ENCODE results near the gene AQP5.

AQP5 gene

DNA sequence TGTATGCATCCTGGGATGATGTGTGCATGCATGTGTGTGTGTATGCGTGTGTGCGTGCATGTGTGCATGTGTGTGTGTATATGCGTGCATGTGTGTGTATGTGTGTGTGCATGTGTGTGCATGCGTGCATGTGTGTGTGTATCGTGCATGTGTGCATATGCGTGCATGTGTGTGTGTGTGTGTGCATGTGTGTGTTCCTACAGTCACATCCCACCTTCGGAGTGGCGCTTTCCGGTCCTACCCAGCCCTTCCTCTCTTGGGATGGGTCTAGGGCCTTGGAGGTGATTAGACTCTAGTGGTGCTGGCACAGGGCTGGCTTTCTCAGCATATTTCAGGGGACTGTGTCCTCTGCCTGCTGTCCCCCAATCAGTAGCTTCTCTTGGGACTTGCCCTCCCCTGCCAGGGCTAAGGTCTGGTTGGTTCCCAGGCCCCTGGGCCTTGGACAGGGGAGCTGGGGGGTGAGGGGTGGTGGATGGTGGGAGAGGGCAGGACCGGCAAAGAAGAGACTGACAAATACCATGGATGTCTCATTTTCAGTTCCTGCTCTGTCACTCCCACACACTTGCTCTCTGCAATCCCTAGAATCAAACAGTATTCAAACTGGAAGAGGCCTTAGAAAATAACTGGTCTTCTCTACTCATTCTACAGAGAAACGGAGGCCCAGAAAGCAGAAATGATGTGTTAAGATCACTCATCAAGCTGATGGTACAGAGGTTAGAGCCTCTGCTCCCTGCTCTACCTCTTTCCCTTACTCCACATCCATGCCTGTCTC lies 36.1 kb upstream of the AQP5 start:
- H3K9me3 Mint-ChIP-seq, result no peaks in the 10 kb centered on the region
- DNase-seq, result no peak
- no peak overlapping the region for H3K4me3 Mint-ChIP-seq
- no peak for ATAC-seq
- no peak overlapping the region for H3K27ac Mint-ChIP-seq
- no peaks in the 10 kb centered on the region for H3K4me1 Mint-ChIP-seq
- H3K27me3 Mint-ChIP-seq, result peaks cover 11% of the 10 kb centered on the region

DNA sequence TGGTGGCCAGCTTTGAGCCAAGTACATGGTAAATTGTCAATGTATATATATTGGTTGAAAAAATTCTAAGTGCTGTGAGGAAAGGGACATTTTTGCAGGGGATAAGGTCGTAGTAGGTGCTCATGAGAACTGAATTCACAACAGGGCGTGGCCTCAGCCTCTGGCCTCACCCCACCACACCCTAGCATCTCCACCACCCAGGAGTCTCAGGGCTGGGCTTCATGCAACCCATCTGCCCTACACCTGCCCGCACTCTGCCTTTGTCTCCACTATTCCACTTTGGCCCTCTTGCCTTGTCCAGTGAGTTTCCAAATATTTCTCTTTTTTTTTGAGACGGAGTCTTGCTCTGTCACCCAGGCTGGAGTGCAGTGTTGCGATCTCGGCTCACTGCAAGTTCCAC lies 33.2 kb upstream of the AQP5 start:
- Mint-ChIP-seq H3K27me3 (peaks cover 11% of the 10 kb centered on the region), H3K27ac (no peak overlapping the region), H3K9me3 (no peaks in the 10 kb centered on the region), H3K4me3 (no peak overlapping the region), H3K4me1 (no peaks in the 10 kb centered on the region)
- no peak for ATAC-seq
- DNase-seq, result no peak

DNA sequence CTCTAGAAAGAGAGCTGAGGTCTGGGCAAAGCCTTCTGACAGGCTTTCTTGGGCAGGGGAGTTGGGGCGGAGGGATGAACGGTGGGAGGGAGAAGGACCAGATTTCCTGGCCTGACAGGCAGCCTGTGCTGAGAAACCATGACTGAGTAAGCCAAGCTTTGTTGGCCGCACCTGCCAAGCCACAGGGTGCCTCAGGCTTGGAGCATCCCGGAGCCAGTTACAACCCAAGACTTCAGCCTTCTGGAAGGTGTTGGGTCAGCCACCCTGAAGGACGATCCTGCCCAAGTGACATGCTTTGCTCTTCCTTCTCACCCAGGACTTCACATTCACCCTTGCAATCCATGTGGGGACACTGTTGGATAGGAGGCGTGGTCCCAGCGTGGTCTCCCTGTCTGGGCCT lies 32.1 kb upstream of the AQP5 start:
- Mint-ChIP-seq H3K27ac (no peak overlapping the region), H3K4me1 (no peaks in the 10 kb centered on the region), H3K9me3 (no peaks in the 10 kb centered on the region), H3K4me3 (no peak overlapping the region), H3K27me3 (peaks cover 15% of the 10 kb centered on the region)
- DNase-seq (no peak), ATAC-seq (no peak)

- no peak overlapping the region for H3K4me3 Mint-ChIP-seq
- DNase-seq (no peak), ATAC-seq (peak; percentile 66)
These were observed 31.0 kb upstream of the AQP5 start for GRCh38 chr12:49930515-49931288.

DNA sequence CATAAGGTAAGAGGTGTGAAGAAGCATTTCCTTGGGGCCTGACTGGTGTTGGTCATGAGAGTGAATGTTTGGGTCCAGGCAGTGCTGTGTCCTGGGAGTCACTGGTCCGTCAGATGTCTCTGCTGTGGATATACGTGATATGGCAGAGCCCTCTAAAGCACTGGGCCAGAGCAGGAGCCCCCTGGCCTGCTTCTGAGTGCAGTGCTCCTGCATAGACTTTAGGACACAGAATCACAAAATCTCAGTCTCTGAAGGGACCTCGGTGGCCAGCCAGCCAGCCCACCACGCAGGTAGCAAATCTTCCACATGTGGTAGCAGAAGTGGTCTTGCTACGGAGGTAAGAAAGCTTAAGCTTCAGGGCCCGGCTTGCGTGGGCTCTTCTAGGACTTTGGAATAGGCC lies 29.6 kb upstream of the AQP5 start:
- DNase-seq (no peak), ATAC-seq (no peak)
- H3K27ac Mint-ChIP-seq, result no peak overlapping the region
- no peaks in the 10 kb centered on the region for H3K4me1 Mint-ChIP-seq
- no peak overlapping the region for H3K4me3 Mint-ChIP-seq
- peaks cover 19% of the 10 kb centered on the region for H3K27me3 Mint-ChIP-seq
- no peaks in the 10 kb centered on the region for H3K9me3 Mint-ChIP-seq

More at GRCh38 chr12:49930515-49931288, 31.0 kb upstream of the AQP5 start:
- Mint-ChIP-seq H3K9me3 (no peaks in the 10 kb centered on the region), H3K4me1 (no peaks in the 10 kb centered on the region), H3K27ac (no peak overlapping the region), H3K27me3 (peaks cover 19% of the 10 kb centered on the region)

- Mint-ChIP-seq H3K4me1 (no peaks in the 10 kb centered on the region), H3K27me3 (peaks cover 19% of the 10 kb centered on the region), H3K27ac (no peak overlapping the region), H3K4me3 (no peak overlapping the region), H3K9me3 (no peaks in the 10 kb centered on the region)
- DNase-seq (no peak), ATAC-seq (no peak)
These were observed 29.0 kb upstream of the AQP5 start for GRCh38 chr12:49932533-49933130.

DNA sequence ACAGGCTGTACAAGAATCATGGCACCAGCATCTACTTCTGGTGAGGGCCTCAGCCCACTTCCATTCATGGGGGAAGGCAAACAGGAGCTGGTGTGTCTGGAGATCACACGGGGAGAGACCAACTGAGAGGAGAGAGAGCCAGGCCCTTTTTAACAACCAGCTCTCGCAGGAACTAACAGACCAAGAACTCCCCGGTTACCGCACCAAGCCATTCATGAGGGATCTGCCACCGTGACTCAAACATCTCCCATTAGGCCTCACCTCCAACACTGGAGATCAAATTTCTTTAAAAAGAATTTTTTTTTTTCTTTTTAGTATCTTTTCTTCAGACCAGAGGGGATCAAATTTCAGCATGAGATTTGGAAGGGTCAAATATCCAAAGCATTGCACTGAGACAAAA lies 27.9 kb upstream of the AQP5 start:
- Mint-ChIP-seq H3K9me3 (no peaks in the 10 kb centered on the region), H3K4me3 (no peak overlapping the region), H3K27ac (no peak overlapping the region), H3K27me3 (peaks cover 19% of the 10 kb centered on the region), H3K4me1 (no peaks in the 10 kb centered on the region)
- no peak for ATAC-seq
- DNase-seq, result no peak

DNA sequence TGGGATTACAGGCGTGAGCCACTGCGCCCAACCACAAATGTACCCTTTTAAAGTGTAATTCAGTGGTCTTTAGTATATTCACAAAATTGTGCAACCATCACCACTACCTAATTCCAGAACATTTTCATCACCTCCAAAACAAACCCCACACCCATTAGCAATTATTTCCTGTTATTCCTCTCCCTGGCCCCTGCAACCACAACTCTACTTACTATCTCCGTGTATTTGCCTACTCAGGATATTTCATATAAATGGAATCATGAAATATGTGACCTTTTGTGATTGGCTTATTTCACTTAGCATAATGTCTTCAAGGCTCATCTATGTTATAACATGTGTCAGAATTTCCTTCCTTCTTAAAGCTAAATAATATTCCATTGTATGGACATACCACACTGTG lies 27.2 kb upstream of the AQP5 start:
- DNase-seq, result no peak
- Mint-ChIP-seq H3K4me3 (no peak overlapping the region), H3K27ac (no peak overlapping the region), H3K4me1 (no peaks in the 10 kb centered on the region), H3K9me3 (no peaks in the 10 kb centered on the region), H3K27me3 (peaks cover 13% of the 10 kb centered on the region)
- ATAC-seq, result no peak

DNA sequence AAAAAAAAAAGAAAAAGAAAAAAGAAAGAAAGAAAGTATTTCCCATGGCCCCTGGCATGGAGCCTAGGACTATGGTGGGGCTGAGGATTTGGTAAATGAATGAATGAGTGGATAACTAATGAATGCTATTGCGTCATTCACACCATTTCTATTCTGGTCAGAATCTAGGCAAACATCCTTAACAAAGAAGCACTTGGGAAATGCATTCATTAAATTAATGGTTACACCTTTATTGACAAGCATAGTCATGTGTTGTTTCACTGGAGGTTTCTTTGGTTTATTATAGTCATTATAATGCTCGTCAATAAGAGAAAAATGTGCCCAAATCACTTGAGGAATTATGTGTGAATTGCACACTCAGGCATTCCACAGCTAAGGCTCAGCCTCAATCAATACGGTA lies 24.7 kb upstream of the AQP5 start:
- Mint-ChIP-seq H3K4me1 (no peaks in the 10 kb centered on the region), H3K27ac (no peak overlapping the region), H3K4me3 (no peak overlapping the region), H3K9me3 (no peaks in the 10 kb centered on the region), H3K27me3 (peaks cover 8% of the 10 kb centered on the region)
- ATAC-seq (no peak), DNase-seq (no peak)

DNA sequence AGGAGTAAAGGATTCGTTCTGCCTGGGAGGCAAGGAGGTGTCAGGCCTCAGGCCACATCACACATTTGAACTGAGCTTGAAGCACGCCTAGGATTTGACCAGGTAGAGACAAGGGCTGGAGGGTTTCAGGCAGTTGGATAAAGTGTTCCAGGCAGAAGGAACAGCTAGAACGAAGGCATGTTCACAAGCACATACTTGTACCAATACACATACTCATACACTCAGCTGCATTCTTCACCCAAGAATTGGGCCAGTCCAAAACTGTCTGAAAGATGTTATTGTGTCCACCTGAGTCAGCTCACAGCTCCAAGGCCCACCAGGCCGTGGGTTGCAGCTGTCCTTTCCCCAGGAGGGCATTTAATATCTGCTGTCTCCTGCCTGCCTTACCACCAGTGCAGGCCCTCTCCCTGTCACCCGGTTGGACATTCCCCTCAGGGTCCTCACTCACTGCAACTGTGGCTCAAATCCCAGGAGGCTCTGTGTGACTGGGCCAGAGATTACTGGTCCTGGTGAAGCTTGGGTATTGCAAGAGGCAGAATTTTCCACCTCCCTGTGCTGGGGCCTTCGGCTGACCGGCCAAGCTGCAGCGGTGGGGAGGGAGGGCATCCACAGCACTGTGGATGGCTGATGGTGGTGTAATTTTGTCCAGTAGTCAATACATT lies 23.9 kb upstream of the AQP5 start:
- Mint-ChIP-seq H3K9me3 (no peaks in the 10 kb centered on the region), H3K4me3 (no peak overlapping the region), H3K27me3 (peaks cover 8% of the 10 kb centered on the region), H3K27ac (no peak overlapping the region), H3K4me1 (no peaks in the 10 kb centered on the region)
- ATAC-seq (no peak), DNase-seq (no peak)

- no peak overlapping the region for H3K27ac Mint-ChIP-seq
- no peaks in the 10 kb centered on the region for H3K9me3 Mint-ChIP-seq
- no peak overlapping the region for H3K4me3 Mint-ChIP-seq
- H3K4me1 Mint-ChIP-seq, result no peaks in the 10 kb centered on the region
- H3K27me3 Mint-ChIP-seq, result peaks cover 6% of the 10 kb centered on the region
- DNase-seq (no peak), ATAC-seq (no peak)
These were observed 22.4 kb upstream of the AQP5 start for GRCh38 chr12:49939307-49939706.

DNA sequence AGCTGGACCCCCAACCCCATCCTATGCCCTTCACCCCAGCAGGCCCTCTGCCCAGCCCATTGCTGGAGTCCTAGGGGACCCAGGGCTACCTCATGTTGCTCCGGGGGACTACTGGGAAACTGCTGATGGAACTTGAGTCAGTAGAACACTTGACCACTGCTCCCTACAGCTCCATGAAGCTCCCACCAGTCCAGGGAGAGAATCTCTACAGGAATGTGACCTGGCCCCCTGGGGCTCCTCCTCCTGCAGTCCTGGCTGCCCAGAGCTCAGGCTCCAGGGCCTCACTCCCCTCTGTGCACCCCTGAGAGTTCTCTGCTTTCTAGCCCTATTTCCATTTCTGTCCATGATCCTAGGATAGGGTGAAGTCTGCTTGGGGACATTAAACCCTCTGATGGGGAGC lies 22.0 kb upstream of the AQP5 start:
- peaks cover 3% of the 10 kb centered on the region for H3K4me1 Mint-ChIP-seq
- ATAC-seq (no peak), DNase-seq (no peak)
- H3K4me3 Mint-ChIP-seq, result no peak overlapping the region
- no peaks in the 10 kb centered on the region for H3K9me3 Mint-ChIP-seq
- peaks cover 2% of the 10 kb centered on the region for H3K27me3 Mint-ChIP-seq
- H3K27ac Mint-ChIP-seq, result no peak overlapping the region

- DNase-seq (no peak), ATAC-seq (no peak)
- Mint-ChIP-seq H3K4me1 (peaks cover 22% of the 10 kb centered on the region), H3K27me3 (no peaks in the 10 kb centered on the region), H3K27ac (no peak overlapping the region), H3K9me3 (no peaks in the 10 kb centered on the region), H3K4me3 (no peak overlapping the region)
These were observed 19.8 kb upstream of the AQP5 start for GRCh38 chr12:49941556-49942511.

GRCh38 chr12:49942512-49942893 lies 19.2 kb upstream of the AQP5 start:
- no peaks in the 10 kb centered on the region for H3K27me3 Mint-ChIP-seq
- no peaks in the 10 kb centered on the region for H3K9me3 Mint-ChIP-seq
- ATAC-seq (no peak), DNase-seq (no peak)
- peaks cover 22% of the 10 kb centered on the region for H3K4me1 Mint-ChIP-seq
- no peak overlapping the region for H3K4me3 Mint-ChIP-seq
- H3K27ac Mint-ChIP-seq, result no peak overlapping the region
